Activated naive CD4-positive, alpha-beta T cell treated with anti-CD3 and anti-CD28 coated beads, Interleukin-2, amount 50 U/mL, for 72 hours (primary cell): Measurements from ENCODE around the gene ATP5MC3. TPM values are rescaled to one million over a fixed set of nuclear protein-coding genes. Genes with fewer than 3 reads are reported as not detected.

Experiments
- ATAC-seq, 2 donors: fragments of 150-1000 bp; cut with Tn5 transposase; 2 replicates each; pipeline ENCODE4 v1.10.0; 2021; ENCODE audit warnings: mild to moderate bottlenecking in 2 of 2, moderate library complexity in 2 of 2
- DNase-seq, 2 donors: peaks; one replicate each; pipeline ENCODE4 v3.0.0; 2021 to 2022; ENCODE audit warnings: low spot score in 2 of 2
- H3K27ac Mint-ChIP-seq, 2 donors: one replicate each; pipeline ENCODE4 v1.8.0; 2022; ENCODE audit warnings: mild to moderate bottlenecking in 2 of 2, mixed read lengths in 2 of 2
- H3K36me3 Mint-ChIP-seq, 2 donors: one replicate each; pipeline ENCODE4 v1.8.0; 2022; ENCODE audit warnings: mixed read lengths in 2 of 2
- H3K9me3 Mint-ChIP-seq, 2 donors: one replicate each; pipeline ENCODE4 v1.8.0; 2022; ENCODE audit warnings: mixed read lengths in 2 of 2
- total RNA-seq, 2 donors: library from RNA; stranded (reverse); gene quantifications; one replicate each; pipeline ENCODE4 v1.2.3, GENCODE V29; 2022

ATP5MC3 gene
- total RNA-seq, 2 donors from 2014 or later: 317 to 414 TPM

DNA sequence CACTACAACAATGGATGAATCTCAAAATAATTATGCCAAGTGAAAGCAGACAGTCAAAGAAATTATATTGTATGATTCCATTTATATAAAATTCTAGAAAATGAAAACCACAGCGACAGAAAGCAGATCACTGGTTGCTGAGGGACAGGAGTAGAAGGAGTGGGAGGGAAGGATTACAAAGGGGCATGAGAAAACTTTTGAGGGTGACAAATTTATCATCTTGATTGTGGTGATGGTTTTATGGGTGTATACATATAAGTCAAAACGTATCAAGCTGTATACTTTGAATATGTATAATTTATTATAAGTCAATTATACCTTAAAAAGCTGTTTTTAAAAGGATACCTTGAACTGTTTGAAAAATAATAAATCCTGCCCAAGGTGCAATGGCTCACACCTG, 41.2 kb downstream of the ATP5MC3 start:
- Mint-ChIP-seq H3K36me3 (peaks cover under 1 to 29% of the 10 kb centered on the region in 2 donors), H3K9me3 (no peaks in the 10 kb centered on the region), H3K27ac (no peak overlapping the region)
- DNase-seq (no peak), ATAC-seq (no peak)

DNA sequence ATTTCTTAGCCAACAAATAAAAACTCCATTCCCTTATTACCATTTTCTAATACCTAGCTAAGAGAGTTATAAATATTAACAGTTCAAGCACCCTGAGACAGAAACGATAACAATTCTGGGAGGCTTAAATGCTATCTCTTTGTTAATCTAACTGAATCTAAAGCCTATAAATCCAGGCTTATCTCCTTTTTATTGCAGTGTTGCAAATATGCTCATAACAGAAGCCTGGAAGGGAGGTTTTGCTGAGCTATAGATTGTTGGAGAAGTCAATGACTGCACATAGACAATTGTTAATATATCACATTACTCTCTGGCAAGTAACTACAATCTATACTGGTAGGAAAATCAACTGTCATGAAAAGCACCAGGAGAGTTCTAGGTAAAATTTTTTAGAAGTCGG, 43.7 kb downstream of the ATP5MC3 start:
- peaks cover 4 to 23% of the 10 kb centered on the region in 2 donors for H3K36me3 Mint-ChIP-seq

DNA sequence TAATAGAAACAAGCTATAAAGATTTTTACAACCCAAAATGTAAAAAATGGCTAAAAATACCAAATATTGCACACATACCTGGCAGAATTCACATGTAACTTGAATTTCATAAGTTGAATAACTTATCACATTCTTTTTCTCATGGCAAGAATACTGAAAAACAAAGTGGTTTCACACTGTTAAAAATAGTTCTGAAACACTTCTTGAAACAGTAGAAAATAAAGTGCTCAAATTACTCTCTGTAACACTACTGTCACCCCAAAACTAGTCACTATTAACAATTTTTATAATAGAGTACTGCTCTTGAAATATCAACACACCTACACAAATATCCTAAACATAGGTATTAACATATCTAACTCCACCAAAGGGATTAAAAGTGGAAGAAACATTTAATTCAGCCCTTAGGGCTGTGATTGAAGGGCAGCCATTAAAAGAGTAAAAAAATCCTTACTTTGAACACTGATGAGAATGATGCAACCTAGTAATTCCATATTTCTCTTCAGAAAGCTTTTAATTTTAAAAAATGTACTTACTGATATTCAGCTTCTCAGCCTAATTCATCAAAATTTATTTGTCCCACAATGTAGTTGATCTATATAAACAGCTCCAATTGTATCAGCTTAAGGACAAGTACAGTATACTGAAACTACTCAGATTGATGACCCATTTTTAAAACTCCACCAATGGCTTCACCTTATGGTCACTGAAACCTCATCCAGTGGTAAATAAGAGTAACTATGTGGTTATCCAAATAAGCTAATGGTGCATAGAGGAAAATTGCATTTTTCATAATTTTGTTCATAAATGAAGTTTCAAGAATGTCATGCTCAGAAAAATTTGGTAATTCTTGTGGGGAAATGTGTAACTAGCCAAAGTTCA, 44.9 kb downstream of the ATP5MC3 start:
- peaks cover 4 to 23% of the 10 kb centered on the region in 2 donors for H3K36me3 Mint-ChIP-seq
- no peak overlapping the region for H3K27ac Mint-ChIP-seq
- ATAC-seq (no peak), DNase-seq (no peak)
- H3K9me3 Mint-ChIP-seq: no peaks in the 10 kb centered on the region

More for the DNA sequence above, 43.7 kb downstream of the ATP5MC3 start:
- no peak for ATAC-seq
- Mint-ChIP-seq H3K27ac (no peak overlapping the region), H3K9me3 (no peaks in the 10 kb centered on the region)
- no peak for DNase-seq

DNA sequence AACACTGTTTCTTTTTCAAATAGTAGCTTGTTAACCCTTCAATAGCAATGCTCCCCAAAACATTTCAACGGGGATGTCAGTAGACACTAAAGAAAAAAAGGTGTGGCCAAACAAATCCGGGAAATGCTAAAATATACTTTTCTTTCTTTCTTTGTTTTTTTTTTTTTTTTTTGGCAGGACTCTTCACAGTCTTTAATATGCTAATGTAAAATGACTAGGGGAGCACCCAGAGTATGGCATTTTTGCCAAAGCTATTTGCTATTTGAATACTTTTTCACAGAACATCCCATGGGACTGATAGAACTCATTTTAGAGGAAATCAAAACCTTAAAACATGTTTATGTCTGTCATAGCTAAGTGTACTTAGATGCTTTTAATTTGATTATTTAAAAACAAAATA, 45.6 kb downstream of the ATP5MC3 start:
- no peak for ATAC-seq
- H3K27ac Mint-ChIP-seq: no peak overlapping the region
- DNase-seq: no peak
- no peaks in the 10 kb centered on the region for H3K9me3 Mint-ChIP-seq
- peaks cover 4 to 23% of the 10 kb centered on the region in 2 donors for H3K36me3 Mint-ChIP-seq

DNA sequence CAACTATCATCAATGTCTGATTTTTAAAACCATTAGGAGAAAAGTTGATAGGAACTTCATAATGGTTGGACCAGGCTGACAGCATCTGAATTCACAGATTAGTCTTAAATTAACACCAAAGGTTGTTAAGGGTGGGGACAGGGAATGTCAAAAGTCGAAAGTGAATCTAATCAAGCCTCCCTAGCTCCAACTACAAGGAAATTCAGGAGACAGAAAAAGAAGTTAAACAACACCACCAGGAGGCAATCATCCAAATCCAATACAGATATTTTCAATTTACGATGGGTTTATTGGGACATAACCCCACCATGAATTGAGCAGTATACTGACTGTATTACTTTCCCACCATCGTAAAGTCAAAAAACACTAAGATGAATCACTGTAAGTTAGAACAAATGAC, 46.3 kb downstream of the ATP5MC3 start:
- DNase-seq (no peak), ATAC-seq (no peak)
- H3K36me3 Mint-ChIP-seq: peaks cover 4 to 23% of the 10 kb centered on the region in 2 donors
- H3K27ac Mint-ChIP-seq: no peak overlapping the region
- no peaks in the 10 kb centered on the region for H3K9me3 Mint-ChIP-seq

DNA sequence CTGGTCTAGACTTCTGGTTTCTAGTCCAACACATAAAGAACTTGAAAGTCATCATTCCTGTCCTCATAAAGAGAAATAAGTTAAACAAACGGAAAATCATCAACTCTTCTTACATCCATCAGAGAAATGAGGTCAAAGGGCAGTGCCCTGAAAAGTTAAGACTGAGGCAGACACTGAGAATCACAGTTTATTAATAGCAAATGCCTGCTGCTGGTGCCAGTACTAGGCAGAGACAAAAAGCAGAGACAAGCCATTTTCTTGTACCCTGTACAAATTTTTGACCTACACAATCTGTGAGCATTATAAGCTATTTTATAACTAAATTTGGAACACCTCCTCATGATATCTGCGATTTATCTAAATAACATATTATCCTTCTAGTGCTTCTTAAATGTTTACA, 50.3 kb downstream of the ATP5MC3 start:
- peaks cover 4 to 23% of the 10 kb centered on the region in 2 donors for H3K36me3 Mint-ChIP-seq
- ATAC-seq: no peak
- no peak for DNase-seq
- no peaks in the 10 kb centered on the region for H3K9me3 Mint-ChIP-seq
- H3K27ac Mint-ChIP-seq: no peak overlapping the region

DNA sequence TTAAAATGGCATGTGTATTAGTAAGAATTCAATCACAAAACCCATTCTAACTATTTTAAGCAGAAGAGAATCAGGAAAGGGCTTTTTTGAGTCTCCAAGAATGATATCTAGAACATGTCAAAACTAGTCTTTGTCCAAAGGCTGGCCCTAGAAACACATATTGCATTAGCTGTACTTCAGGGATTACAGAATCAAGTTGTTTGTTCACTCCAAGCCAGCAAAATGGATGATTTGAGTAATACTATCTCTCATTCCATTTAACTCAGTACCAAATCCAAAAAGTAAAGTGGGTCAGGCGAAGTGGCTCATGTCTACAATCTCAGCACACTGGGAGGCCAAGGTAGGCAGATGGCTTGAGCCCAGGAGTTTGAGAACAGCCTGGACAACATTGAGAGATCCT, 54.8 kb downstream of the ATP5MC3 start:
- Mint-ChIP-seq H3K36me3 (peaks cover 0 to 10% of the 10 kb centered on the region in 2 donors), H3K9me3 (no peaks in the 10 kb centered on the region), H3K27ac (peak overlapping the region in 1 of 2 donors; percentile 51)
- ATAC-seq (no peak), DNase-seq (no peak)

Other genes starting within 250 kb of the ATP5MC3 start
- gene CHN1, start 176.3 kb downstream of the ATP5MC3 start, total RNA-seq: 1 to 10 TPM; 2.9 to 3.3 TPM
- 10 to 100 TPM; 61.3 to 77.3 TPM for gene ATF2, start 13.5 kb downstream of the ATP5MC3 start, total RNA-seq